ENCODE results near the gene TUBB4B.

The TUBB4B gene

GRCh38 chr9:137266585-137267453, 25.7 kb downstream of the TUBB4B start:
- TF ChIP-seq, protein P1, sequence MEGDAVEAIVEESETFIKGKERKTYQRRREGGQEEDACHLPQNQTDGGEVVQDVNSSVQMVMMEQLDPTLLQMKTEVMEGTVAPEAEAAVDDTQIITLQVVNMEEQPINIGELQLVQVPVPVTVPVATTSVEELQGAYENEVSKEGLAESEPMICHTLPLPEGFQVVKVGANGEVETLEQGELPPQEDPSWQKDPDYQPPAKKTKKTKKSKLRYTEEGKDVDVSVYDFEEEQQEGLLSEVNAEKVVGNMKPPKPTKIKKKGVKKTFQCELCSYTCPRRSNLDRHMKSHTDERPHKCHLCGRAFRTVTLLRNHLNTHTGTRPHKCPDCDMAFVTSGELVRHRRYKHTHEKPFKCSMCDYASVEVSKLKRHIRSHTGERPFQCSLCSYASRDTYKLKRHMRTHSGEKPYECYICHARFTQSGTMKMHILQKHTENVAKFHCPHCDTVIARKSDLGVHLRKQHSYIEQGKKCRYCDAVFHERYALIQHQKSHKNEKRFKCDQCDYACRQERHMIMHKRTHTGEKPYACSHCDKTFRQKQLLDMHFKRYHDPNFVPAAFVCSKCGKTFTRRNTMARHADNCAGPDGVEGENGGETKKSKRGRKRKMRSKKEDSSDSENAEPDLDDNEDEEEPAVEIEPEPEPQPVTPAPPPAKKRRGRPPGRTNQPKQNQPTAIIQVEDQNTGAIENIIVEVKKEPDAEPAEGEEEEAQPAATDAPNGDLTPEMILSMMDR (IDR thresholded peaks at IDR 0.05; ENCODE audit: insufficient read depth, low read depth, low read length, missing control alignments), result no peak
- H3K4me3 ChIP-seq (ENCODE audit: low read length), result no peak overlapping the region
- no peak for DNase-seq (ENCODE audit: low read depth)

- DNase-seq (ENCODE audit: low read depth), result no peak
- no peak overlapping the region for H3K4me3 ChIP-seq (ENCODE audit: low read length)
- TF ChIP-seq, protein P1 (IDR thresholded peaks at IDR 0.05; ENCODE audit: insufficient read depth, low read depth, low read length, missing control alignments), result no peak
Observed at GRCh38 chr9:137267933-137268355, 26.9 kb downstream of the TUBB4B start.

GRCh38 chr9:137268538-137269201, 27.6 kb downstream of the TUBB4B start:
- H3K4me3 ChIP-seq (ENCODE audit: low read length), result no peak overlapping the region
- DNase-seq (ENCODE audit: low read depth), result no peak
- TF ChIP-seq, protein P1 (IDR thresholded peaks at IDR 0.05; ENCODE audit: insufficient read depth, low read depth, low read length, missing control alignments), result no peak

DNA sequence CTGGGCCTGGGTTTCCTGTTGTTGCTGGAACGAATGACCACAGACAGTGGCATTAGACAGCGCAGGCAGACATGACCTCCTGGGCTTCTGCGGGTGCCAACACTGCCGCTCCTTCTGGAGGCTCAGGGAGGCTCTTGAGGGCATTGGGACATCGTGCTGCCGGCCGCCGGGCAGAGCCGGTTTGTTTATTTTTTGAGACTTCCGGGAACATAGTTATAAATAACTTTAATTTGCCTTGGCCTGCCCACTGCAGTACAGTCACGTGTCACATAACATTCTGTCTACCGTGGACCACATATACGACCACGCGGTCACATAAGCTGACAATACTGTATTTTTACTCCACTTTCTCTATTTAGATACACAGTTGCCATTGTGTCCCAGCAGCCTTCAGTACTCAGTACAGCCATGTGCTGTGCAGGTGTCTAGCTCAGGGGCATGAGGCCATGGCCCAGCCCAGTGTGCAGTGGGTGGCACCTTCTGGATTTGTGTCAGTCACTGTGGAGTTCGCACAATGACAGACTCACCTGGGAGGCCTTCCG, 28.2 kb downstream of the TUBB4B start:
- no peak overlapping the region for H3K4me3 ChIP-seq (ENCODE audit: low read length)
- TF ChIP-seq, protein P1 (IDR thresholded peaks at IDR 0.05; ENCODE audit: insufficient read depth, low read depth, low read length, missing control alignments), result no peak
- DNase-seq (ENCODE audit: low read depth), result peak; percentile 36

GRCh38 chr9:137270929-137271695, 30.0 kb downstream of the TUBB4B start:
- TF ChIP-seq, protein P1 (IDR thresholded peaks at IDR 0.05; ENCODE audit: insufficient read depth, low read depth, low read length, missing control alignments), result no peak
- no peak for DNase-seq (ENCODE audit: low read depth)
- H3K4me3 ChIP-seq (ENCODE audit: low read length), result no peak overlapping the region

DNA sequence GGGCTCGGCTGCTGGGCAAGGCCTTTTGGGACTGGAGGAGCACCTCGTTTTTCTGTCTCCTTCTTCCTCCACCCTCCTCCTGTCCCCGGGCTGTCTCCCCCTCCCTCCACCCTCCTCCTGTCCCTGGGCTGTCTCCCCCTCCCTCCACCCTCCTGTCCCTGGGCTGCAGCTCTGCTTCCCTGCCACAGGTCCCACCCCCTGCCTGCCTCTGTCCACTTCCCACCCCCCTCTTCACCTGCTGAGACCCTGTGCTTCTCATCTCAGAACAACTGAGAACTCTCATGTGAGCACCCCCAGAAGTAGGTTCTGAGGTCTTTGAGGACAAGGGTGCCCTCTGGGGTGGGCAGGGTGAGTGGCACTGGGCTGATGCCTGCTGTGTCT, 30.6 kb downstream of the TUBB4B start:
- no peak overlapping the region for H3K4me3 ChIP-seq (ENCODE audit: low read length)
- TF ChIP-seq, protein P1 (IDR thresholded peaks at IDR 0.05; ENCODE audit: insufficient read depth, low read depth, low read length, missing control alignments), result no peak
- no peak for DNase-seq (ENCODE audit: low read depth)

All from epithelial cell of esophagus (primary cell).